Posterior vena cava (tissue), 2 donors: ENCODE data around the gene MYPOP. TPM values are rescaled to one million over a fixed set of nuclear protein-coding genes. Genes with fewer than 3 reads are reported as not detected.
"Not testable (repeated sequence)": the region's sequence is repeated elsewhere in the genome, so short reads cannot be mapped to it uniquely, and the experiment has no call there.

Source experiments
- DNase-seq: peaks from one replicate; pipeline ENCODE4 v3.0.0-alpha.2; 2020; ENCODE audit warnings: low spot score
- intact Hi-C, 2 donors: fragments of 100-400 bp; cut with DNase I; formaldehyde crosslinking; loops; one replicate each; pipeline versions ENCODE4 v1.14.1 to v1.14.2; 2022 to 2023
- total RNA-seq, 2 donors: library from RNA; stranded (reverse); fragmentation: NEBNext Ultra II Directional; extraction: Animal tissue kit (Norgen Biotek cat#: 25700); gene quantifications; one replicate each; pipeline ENCODE4 v1.2.1, GENCODE V29; 2021
- donor health status: DM: yes; HTN: yes; CAD: no.
- donor health status: DM: yes; HTN: yes; CAD: no.

The MYPOP gene
- total RNA-seq, 2 donors from 2014 or later, result 4.3 to 6.1 TPM

DNA sequence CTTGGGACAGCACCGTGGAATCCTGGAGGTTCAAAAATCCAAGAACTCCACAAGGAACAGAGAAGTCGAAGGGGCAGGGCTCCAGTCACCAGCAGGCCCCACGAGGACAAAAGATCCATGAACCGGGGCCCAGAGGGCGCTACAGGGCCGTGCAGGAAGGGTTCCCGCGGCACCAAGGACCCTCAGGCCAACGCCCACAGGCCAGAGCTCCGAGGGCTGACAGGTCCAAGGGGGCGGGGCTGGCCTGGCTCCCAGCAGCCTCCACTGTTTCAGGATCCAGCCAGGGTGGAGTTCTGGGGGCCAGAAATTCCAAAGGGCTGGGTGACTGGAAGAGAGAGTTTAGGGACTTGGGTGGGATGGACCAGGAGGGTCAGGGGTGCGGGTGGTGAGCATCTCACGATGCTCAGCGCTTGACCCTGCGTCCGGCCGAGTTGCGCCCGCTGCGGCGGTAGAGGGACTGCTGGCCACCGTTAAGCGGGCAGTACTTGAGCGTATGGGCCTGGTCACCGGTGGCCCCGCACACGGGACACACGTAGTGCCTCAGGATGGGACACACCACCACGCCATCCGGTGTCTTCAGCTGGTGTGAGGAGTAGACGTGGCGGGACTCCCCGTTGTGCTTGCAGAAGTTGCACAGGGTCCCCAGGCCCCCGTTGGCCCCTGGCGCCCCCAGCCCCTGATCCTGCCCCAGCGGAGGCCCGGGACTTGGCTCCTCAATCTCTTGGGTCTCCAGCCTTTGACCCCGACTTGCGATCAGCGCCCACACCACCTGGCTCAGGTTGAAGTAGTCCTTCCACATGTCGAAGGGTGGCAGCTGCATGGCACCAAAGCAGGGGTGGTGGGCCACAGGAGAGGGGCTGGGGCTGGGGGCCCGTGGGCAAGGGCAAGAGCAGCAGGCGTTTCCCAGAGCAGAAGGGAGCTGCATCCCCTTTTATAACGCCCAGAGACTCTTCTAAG lies 11.7 kb upstream of the MYPOP start, which contains the start of gene NANOS2:
TSS of gene NANOS2 (minus strand) at position 905 of the 957 bp plus-strand sequence. CDS start at position 820, 85 bp downstream.
- no peak for DNase-seq
- intact Hi-C loops, result no loop called here

DNA sequence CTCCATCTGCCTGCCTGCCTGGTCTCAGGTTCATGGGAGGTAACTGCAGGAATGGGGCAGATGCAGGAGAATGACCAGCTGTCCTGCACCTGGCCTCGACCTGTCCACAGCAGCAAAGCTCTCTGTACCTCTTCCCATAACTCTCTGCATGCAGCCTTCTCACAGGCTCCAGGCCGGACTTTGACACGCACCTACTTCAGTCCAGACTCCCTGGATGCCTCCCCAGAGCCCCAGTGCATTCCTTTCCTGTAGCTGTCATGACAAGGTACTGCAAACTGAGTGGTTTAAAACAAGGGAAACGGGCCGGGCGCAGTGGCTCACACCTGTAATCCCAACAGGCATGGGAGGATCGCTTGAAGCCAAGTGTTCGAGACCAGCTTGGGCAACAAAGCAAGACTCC lies 8.9 kb upstream of the MYPOP start:
- intact Hi-C loops, result no loop called here
- DNase-seq, result no peak

DNA sequence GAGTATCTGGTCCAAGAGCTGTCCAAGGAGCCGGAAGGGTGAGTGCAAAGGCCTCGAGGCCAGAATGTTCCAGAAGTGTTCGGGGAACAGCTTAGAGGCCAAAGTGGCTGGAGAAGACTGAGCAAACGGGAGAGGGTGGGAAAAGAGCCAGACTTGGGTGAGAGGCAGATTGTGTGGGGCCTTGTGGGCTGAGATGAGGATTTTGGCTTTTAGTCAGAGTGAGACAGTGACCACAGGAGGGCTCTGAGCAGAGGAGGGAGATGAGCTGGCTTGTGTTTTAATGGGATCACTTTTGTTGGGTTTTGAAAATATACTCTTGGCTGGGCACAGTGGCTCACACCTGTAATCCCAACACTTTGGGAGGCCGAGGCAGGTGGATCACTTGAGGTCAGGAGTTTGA lies 6.5 kb upstream of the MYPOP start:
- no peak for DNase-seq
- intact Hi-C loops, result no loop called here

DNA sequence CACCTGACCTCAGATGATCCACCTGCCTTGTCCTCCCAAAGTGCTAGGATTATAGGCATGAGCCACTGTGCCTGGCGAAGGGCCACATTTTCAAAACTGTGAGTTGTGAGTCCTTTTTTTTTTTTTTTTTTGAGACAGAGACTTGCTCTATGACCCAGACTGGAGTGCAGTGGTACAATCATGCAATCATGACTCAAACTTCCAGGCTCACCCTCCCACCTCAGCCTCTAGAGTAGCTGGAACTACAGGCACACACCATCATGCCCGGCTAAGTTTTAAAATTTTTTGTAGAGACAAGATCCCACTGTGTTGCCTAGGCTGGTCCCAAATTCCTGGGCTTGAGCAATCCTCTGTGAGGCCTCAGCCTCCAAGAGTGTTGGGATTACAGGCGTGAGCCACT lies 3.8 kb upstream of the MYPOP start:
- DNase-seq, result no peak
- intact Hi-C loops, result no loop called here

DNA sequence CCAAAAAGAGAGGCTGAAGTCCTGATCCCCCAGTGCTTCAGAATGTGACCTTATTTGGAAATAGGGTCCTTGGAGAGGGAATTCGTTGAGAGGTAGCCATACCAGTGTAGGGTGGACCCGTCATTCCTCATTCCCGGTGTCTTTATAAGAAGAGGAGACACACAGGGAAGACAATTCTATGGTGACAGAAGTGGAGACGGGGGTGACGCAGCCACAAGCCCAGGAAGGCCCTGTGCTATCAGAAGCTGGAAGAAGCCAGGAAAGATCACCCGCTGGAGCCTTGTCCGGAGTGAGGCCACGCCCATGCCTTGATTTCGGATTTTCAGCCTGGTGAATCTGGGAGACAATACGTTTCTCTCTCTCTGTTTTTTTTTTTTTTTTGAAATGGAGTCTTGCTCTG lies 2.6 kb upstream of the MYPOP start:
- DNase-seq, result no peak
- intact Hi-C loops, result no loop called here

DNA sequence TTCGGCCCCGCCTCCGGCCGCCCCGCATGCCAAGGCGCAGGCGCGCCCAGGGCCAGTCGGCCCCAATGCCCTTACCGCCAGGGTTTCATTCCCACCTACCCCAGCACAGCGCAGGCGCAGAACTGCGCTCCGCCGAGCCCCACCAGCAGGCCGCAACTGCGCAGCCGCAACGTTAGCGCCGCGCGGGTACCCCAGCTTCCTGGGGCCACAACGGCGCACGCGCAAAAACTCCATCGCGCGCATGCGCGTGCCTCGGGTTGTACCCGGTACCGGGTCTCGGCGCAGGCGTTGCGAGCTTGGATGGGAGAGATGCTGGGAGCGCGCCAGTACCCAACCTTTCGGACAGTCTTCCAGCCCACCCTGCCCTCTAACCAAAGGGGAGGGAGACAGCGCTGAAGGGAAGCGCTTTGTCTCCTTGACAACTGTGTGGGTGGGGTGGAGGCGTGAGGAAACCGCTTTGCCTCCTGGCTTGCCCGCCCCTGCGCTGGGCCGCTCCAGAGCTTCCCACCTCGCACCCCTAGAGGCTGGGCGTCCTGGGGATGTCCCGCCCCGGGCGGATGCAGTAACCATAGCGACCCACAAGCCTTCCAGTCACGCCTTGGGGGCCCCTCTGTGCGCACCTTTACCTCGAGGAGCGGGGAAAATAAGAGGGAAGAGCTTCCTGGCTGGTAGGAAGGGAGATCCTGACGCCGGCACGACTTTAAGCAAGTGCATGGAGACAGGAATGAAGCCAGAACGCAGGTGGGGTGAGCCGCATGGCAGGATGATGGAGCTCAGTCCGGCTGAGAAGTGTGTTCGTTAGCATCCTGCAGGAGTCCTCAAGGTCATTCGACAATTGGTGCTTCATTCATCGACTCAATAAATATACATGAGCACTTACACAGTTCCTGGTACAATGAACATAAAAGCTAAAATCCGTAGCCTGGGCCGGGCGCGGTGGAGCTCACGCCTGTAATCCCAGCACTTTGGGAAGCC lies 525 bp upstream of the MYPOP start:
- intact Hi-C loops, result no loop called here
- DNase-seq, result peak; percentile 100

DNA sequence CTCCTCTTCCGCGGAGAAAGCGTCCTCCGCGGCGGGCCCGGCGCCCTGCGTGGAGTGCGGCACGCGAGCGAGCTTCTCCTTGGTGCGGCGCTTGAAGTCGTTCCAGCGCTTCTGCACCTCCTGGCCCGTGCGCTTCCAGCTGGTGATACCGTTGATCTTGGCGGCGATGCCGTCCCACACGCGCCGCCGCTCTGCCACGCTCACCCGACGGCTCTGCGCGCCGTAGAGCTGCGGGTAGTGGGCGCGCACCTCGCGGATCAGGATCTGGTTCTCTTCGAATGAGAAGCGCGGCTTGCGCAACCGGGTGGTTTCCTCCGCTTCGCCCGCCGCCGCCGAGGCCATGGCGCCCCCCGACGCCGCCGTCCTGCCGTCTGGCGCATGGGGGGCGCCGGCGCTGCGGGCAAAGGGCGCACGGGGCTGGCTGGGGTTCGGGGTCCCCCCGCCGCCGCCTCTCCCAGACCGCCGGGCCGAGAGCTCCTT lies 941 bp downstream of the MYPOP start:
- no peak for DNase-seq
- intact Hi-C loops, result no loop called here

DNA sequence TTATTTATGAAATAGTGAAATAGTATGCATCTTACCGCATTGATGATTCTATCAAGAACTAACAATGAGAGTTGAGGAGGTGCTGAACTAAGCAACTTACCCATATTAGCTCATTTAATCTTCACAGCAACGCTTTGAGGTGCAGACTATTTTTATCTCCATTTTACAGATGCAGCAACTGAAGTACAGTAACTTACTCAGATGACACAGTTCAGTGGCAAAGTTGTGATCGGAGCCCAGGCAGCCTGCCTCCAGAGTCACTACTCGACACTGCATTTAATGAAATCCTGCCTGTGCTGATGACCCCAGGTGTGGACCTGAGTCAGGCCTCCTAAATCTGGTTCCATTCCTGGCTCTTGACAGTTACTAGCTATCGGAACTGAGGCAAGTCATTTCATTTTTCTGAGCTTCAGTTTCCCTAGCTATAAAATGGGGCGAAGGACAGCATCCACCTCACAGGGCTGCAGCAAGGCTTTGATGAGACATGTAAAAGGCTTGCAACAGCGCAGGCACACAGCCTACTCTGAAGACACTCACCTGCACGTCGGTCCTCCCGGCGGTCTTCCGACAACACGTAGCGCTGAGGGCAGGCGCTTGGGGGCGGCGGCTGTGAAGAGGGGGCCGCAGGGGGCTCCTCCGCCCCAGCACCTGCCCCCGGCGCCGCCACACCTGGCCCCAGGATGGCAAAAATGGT lies 1.5 kb downstream of the MYPOP start:
- no peak for DNase-seq
- intact Hi-C loops, result no loop called here

DNA sequence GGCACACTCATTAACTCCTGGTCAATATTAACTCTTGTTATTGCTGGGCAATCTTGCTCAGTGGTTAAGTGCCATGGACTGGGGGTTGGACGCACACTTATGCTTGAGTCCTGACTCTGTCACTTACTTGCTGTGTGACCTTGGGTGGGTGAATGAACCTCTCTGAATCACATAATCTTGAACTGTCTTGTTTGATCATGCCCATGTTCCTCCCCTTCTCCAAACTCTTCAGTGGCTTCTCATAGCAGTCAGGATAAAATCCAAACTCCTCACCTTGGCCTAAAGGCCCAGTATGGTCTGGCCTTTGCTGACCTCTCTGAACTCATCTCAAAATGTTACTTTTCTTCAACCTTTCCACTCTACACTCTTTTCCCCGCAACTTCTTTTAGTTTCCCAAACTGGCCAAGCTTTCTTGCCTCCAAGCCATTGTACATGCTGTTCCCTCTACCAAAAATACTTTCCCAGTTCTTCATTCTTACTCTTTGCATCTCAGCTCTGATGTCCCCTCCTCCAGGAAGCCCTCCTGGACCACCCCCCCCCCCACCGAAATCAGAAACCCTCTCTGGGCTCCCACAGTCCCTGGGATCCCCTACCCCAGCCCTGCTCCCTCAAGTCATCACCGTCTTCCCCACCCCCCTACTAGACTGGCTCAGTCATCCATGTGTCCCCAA lies 2.4 kb downstream of the MYPOP start:
- intact Hi-C loops, result loop anchor here in 1 of 2 donors (5.0 kb wide), 1 partner anchor 963 kb away; no protein-coding TSS in a partner anchor
- DNase-seq, result no peak

DNA sequence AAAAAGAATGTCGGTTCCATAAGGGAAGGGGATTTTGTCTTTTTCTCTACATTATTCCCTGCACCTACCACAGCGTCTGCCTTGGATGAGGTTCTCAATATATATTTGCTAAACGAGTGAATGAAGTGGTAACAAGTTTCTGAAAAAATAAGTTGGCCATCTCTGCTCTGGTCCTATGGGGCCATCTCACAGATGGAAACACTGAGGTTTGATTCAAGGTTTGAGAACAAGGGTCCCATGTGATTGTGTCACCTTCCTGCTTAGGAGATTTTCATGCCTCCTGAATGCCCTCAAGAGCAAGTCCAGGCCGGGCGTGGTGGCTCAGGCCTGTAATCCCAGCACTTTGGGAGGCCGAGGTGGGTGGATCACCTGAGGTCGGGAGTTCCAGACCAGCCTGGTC lies 3.2 kb downstream of the MYPOP start:
- no peak for DNase-seq
- intact Hi-C loops, result loop anchor here in 1 of 2 donors (5.0 kb wide), 1 partner anchor 962 kb away; no protein-coding TSS in a partner anchor

DNA sequence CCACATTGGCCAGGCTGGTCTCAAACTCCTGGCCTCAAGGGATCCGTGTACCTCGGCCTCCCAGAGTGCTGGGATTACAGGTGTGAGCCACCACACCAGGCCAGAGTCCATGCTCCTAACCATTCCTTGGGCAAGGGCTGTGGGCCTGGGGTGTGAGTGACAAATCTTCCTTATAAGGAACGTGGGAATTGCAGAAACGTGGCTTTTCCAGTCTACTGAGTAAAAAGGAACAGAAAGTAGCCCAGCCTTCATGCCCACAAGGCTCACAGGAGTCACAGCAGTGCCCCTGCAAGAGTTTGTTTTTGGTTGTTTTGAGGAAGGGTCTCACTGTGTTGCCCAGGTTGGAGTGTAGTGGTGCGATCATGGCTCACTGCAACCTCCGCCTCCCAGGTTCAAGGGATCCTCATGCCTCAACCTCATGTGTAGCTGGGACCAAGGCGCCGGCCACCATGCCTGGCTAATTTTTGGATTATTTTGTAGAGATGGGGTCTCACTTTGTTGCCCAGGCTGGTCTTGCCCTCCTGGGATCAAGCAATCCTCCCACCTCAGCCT lies 5.1 kb downstream of the MYPOP start:
- intact Hi-C loops, result loop anchor here in 1 of 2 donors (5.0 kb wide), 1 partner anchor 960 kb away; no protein-coding TSS in a partner anchor
- no peak for DNase-seq

DNA sequence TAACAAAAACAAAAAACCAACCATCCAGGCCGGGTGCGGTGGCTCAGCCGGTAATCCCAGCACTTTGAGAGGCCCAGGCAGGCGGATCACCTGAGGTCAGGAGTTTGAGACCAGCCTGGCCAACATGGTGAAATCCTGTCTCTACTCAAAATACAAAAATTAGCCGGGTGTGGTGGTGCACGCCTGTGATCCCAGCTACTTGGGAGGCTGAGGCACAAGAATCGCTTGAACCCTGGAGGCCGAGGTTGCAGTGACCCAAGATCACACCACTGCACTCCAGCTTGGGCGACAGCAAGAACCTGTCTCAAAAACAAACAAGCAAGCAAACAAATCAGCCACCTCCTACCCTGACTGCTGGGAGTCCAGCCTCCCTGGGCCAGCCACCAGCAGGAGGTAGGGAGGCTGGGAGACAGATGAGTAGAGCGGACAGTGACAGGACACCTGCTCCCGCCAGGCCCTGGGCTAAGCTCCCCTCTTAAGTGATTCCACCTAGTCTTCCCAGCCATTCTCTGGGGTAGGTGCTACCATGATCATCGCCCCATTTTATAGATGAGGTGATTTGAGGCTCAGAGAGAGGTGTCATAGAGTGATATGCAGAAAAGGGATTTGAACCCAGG lies 6.3 kb downstream of the MYPOP start:
- intact Hi-C loops, result loop anchor here in 1 of 2 donors (5.0 kb wide), 1 partner anchor 959 kb away; no protein-coding TSS in a partner anchor
- DNase-seq, result not testable (repeated sequence)

DNA sequence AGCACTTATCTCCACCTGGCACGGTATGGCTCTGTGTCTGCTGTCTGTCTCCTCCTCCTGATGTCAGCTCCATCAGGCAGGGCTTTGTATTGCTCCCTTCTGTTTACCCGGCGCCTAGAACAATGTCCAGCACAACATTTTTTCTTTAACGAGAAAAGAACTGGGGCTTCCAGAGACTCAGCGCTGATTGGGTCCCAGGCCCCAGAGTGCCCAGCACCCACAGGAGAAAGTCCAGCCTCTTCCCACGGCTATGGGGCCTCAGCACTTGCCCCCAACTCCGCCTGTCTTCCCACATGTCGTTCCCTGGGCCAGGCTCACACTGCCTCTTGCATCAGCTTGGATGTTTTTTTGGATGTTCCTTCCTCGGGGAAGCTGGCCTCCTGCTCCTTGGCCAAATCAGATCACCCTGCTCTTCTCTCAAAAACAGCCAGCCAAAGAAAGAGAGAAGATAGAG lies 6.9 kb downstream of the MYPOP start:
- intact Hi-C loops, result loop anchor here in 1 of 2 donors (5.0 kb wide), 1 partner anchor 958 kb away; no protein-coding TSS in a partner anchor
- no peak for DNase-seq

DNA sequence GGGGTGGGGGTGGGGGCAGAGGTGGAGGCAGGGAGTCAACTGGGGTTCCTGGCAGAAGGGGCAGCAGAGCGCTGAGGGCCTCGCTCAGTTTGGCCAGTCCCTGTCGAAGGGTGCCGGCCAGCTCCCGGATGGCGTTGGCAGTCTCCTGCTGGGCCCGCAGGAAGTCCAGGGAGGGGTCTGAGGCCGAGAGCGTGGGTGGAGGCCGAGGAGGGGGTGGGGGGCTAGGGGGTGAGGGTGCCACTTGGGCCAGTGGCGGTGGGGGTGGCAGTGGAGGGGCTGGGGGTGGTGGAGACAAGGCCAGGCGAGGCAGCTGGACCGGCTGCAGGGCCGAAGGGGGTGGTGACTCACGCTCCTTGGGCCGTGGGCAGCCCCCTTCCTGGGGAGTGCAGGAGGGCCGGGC lies 11.5 kb downstream of the MYPOP start:
- intact Hi-C loops, result no loop called here
- DNase-seq, result no peak

DNA sequence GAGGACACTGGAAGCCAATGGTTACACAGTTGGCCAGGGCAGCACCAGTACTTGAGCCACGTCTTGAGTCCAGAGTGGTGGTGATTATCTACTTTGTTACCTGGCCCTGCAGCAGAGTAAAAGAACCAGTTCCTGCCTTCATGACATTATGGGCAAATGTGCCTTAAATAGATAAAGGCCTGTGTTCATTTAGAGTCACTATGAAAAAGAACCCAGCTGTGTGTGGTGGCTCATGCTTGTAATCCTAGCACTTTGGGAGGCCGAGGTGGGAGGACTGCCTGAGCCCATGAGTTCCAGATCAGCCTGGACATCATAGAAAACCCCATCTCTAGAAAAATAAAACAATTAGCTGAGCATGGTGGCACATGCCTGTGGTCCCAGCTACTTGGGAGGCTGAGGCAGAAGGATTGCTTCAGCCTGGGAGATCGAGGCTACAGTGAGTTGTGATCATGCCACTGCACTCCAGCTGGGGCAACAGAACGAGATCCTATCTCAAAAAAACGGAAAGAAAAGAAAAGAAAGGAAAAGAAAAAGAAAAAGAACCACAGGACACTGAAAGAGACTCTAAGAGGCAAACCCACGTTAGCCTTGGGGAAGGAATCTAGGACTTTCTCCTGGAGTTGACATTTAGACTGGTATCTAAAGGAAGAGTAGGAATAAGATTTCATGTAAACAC lies 13.1 kb downstream of the MYPOP start:
- intact Hi-C loops, result no loop called here
- no peak for DNase-seq

DNA sequence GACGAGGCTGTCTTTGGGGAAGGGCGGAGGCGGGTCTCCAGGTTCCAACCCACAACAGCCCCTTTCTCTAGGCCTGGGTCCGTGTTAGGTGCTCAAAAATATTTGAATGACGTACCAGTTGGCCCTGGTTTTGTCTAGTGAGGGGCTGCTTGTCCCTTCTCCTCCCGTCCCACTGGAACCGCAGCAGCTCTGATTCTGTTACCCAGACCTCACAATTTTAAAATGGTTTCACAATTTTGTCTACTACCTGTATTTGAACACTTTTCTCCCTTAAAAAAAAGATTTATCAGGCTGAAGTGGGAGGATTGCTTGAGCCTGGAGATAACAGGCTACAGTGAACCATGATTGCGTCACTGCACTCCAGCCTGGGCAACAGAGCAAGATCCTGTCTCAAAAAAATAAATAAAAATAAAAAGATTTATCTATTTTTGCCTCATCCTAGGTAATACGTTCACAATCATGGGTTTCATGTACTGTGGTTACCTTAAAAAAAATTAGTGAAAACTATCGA lies 15.2 kb downstream of the MYPOP start:
- no peak for DNase-seq
- intact Hi-C loops, result no loop called here
